ENCODE measurements around the gene ALS2CL.

ALS2CL gene

GRCh38 chr3:46664188-46664970 lies 29.1 kb downstream of the ALS2CL start:
- no peak for DNase-seq

DNA sequence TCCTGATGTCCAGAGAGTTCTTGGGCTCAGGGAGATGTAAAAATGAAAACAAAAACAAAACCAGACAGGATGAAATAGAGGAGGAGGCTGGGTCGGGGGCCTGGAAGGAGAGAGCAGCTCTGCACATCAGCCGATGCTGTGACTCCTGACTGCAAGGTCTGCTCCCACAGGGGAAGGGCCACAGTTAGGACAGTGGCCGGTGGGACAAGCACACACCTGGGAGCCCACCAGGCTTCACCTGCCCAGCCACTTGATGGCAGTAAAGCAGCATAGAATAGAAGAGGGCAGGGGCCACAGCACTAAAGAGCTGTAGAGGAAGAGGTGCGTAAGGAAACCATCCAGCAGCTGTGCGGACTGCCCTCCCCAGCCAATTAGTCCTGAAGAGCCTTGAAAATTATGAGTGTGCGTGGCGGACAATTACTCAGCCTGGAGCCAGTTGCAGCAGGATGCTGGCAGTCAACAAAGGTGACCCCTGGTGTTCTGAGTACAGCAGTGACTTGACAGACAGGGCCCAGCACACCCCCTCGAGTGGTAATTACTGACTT lies 29.8 kb downstream of the ALS2CL start:
- peak; percentile 22 for DNase-seq

DNA sequence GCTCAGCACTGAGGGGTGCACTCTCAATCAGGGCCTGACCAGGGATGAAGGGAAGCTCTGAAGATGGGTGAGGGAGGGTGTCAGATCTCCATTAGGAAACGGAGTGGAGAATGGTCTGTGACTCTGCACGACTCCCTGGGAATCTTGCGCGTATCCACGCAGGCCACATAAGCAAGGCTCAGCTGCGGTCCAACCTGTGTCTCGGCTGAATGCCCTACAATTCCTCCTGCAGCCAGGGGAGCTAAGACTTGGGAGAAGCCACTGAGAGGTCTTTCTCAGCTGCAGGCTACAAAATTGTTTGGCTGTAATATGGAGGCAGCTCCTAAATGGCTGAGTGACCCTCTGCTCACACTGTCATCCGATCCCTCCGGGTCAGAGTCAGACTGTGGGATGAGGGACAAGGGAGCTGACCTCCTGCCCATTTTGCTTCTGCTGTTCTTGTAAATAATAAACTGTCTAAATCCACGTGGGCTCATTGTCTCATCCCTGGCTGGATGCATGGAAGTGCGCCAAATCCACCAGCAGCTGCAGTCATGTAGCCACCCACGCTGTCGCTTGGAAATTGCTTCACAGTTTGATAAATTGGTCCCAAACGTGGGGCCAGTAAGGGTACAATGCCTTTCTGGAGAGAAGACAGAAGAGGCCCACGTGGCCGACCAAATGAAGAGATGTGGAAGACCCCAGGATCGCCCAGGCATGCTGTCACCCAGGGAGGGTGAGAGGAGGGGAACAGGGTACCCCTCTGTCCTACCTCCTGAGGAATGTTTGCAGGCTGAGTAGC lies 30.5 kb downstream of the ALS2CL start:
- DNase-seq: no peak

GRCh38 chr3:46661776-46662766 lies 31.4 kb downstream of the ALS2CL start:
- no peak for DNase-seq

- DNase-seq: no peak
Measured at GRCh38 chr3:46660543-46661523, 32.6 kb downstream of the ALS2CL start.

- no peak for DNase-seq
Measured at GRCh38 chr3:46660003-46660402, 33.5 kb downstream of the ALS2CL start.

GRCh38 chr3:46659285-46659684 lies 34.2 kb downstream of the ALS2CL start:
- DNase-seq: no peak

- no peak for DNase-seq
Measured at GRCh38 chr3:46656778-46657556, 36.5 kb downstream of the ALS2CL start.

GRCh38 chr3:46655271-46655670 lies 38.2 kb downstream of the ALS2CL start:
- DNase-seq: no peak

- DNase-seq: no peak
Measured at GRCh38 chr3:46651084-46651483, 42.4 kb downstream of the ALS2CL start.

- no peak for DNase-seq
Measured at GRCh38 chr3:46649436-46649835, 44.0 kb downstream of the ALS2CL start.

DNA sequence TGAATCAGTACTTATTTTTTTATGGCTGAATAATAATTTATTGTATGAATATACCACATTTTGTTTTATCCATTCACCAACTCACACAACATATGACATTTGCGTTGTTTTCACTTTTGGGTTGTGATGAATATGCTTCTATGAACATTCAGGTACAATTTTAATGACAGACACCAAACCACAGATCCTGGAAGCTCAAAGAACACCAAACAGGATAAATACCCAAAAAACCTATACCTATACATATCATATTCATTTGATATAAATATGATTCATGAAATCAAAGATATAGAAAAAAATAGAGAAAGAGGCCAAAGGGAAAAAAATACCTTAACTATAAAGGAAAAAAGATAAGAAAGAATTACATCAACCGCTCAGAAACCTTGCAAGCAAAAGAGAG lies 45.4 kb downstream of the ALS2CL start:
- DNase-seq: no peak

DNA sequence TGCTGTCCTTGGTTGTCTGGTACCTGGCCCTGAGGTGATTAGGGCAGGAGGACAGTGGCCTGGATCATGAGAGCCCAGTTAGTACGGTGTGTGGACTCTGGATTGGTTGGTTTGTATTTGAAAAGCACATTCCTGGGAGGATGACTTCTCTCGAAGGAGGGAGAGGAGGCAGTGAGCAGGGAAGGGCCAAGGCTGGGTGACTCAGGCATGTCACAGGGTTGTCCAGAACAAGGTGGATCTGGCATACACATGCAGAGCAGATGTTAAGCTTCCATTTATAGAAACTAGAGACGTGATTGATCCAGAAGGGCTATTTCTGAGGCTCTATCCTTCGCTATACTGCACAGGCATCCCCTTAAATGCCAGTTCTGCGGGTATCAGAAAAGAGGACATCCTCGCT lies 46.8 kb downstream of the ALS2CL start:
- no peak for DNase-seq

GRCh38 chr3:46643701-46644100 lies 49.8 kb downstream of the ALS2CL start:
- DNase-seq: no peak

DNA sequence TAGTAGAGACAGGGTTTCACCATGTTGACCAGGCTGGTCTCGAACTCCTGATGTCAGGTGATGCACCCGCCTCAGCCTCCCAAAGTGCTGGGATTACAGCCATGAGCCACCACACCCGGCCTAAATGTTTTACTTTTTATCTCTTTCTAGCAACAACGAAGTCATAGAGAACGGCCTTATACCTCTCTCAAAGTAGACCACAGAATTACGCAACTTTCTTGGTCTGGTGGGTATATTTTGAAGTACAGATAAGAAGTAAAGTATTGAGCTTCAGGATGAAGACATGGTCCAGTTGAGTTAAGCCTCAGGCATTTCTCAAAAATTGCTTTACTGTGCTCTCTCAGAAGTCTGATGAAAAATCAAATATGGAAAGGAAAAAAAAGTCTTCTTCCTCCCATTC lies 50.5 kb downstream of the ALS2CL start:
- no peak for DNase-seq

GRCh38 chr3:46640927-46641326 lies 52.6 kb downstream of the ALS2CL start:
- DNase-seq: no peak

DNA sequence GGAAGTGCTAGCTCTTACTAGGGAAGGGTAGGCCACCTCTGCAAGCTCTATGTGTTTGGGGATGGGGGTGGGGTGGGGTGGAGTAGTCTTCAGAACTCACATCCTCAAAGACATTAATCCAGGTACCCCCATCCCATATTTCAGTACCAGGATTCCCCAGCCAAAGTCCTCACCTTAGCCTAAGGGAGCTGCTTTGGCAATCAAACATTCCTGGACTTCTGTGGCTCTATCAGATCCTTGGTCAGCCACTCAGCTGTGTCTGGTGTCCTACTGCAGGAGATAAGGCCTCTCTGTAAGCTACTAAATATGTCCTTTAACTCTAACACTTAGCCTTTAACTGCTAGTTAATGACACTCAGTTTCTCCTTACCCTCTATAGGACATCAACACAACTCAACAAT lies 54.3 kb downstream of the ALS2CL start:
- no peak for DNase-seq

DNA sequence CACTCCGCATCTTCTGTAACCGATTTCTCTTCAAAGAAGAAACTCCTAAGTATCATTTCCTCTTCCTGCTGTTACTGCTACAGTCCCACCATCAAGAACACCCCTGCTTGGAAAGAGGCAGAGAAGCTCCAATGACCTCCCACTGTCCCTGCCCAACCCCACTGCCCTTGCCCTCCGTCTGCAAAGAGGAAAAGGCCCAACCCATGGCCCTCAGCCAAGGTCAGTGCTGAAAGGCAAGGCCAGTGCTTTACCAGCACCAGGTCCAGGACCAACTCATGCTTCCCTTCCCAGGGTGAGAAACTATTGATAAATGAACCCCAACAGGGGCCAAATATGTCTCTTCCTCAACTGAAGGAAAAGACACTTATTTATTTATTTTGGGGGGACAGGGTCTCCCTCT lies 58.6 kb downstream of the ALS2CL start:
- no peak for DNase-seq

DNA sequence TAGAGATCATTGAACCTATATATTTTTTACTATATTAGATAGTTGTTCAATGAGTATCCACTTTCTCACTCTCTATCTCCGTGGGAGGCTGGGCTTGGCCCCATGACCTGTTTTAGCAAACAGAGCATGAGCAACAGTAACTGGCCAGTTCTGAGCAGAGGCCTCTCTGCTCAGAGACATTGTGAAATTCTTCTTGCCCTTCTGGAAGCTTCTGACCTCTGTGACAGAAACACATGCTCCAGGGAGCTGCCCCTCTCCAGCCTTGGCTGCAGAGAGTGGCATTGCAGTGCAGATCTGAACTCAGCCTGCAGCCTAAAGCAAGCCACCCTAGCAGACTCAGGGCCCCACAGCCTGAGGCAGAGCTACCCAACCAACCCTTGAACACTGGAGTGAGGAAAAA lies 60.7 kb downstream of the ALS2CL start:
- no peak for DNase-seq

All from CD4-positive, alpha-beta T cell treated with Interleukin-21 for 1 hour (primary cell).